ENCODE data around the gene PFDN6. TPM values are rescaled to one million over a fixed set of nuclear protein-coding genes. Genes with fewer than 3 reads are reported as not detected.
A peak's percentile ranks its signal among the peaks of the same experiment; 100 is the strongest.

PFDN6 gene
- polyA plus RNA-seq, 3 donors from 2014 or later, result 25.7 to 55.6 (median 49.2) TPM

GRCh38 chr6:33312361-33313104 lies 23.1 kb downstream of the PFDN6 start:
- peaks cover 65 to 66% of the 10 kb centered on the region in 2 donors for H3K4me1 Mint-ChIP-seq
- no peaks in the 10 kb centered on the region for H3K9me3 Mint-ChIP-seq
- peaks cover 8 to 13% (median 13%) of the 10 kb centered on the region in 3 donors for H3K27me3 Mint-ChIP-seq (ENCODE audit: low read depth in 3 of 3)
- DNase-seq, result peak; percentile 71 to 74 (median 72)
- peak overlapping the region; percentile 95 to 99 (median 99) for H3K27ac Mint-ChIP-seq
- H3K36me3 Mint-ChIP-seq, result peaks cover 0 to 16% (median 5%) of the 10 kb centered on the region in 3 donors
- peak overlapping the region; percentile 97 to 99 (median 98) for H3K4me3 Mint-ChIP-seq

- DNase-seq, result peak in 1 of 3 donors; percentile 21
- Mint-ChIP-seq H3K36me3 (peaks cover 0 to 17% (median 5%) of the 10 kb centered on the region in 3 donors), H3K27ac (peak overlapping the region; percentile 95 to 99 (median 99)), H3K4me3 (peak overlapping the region; percentile 97 to 99 (median 98)), H3K27me3 (ENCODE audit: low read depth in 3 of 3) (peaks cover 12 to 18% (median 16%) of the 10 kb centered on the region in 3 donors), H3K9me3 (no peaks in the 10 kb centered on the region), H3K4me1 (peaks cover 66 to 71% of the 10 kb centered on the region in 2 donors)
These were observed 23.8 kb downstream of the PFDN6 start for GRCh38 chr6:33313105-33313708.

GRCh38 chr6:33313709-33314514 lies 24.5 kb downstream of the PFDN6 start, which contains the start of gene TAPBP:
TSS of gene TAPBP (minus strand) at chr6:33314078. CDS start at chr6:33314041, 37 bp downstream.
- peaks cover 4 to 17% (median 4%) of the 10 kb centered on the region in 3 donors for H3K36me3 Mint-ChIP-seq
- peaks cover 69 to 71% of the 10 kb centered on the region in 2 donors for H3K4me1 Mint-ChIP-seq
- peak within 1 kb of the TSS; percentile 97 to 99 (median 98) for H3K4me3 Mint-ChIP-seq
- peaks cover 12 to 23% (median 17%) of the 10 kb centered on the region in 3 donors for H3K27me3 Mint-ChIP-seq (ENCODE audit: low read depth in 3 of 3)
- H3K27ac Mint-ChIP-seq, result peak within 1 kb of the TSS; percentile 95 to 99 (median 99)
- H3K9me3 Mint-ChIP-seq, result no peaks in the 10 kb centered on the region
- DNase-seq, result peak; percentile 89 to 93 (median 89)

- peak; percentile 62 to 70 (median 66) for DNase-seq
- Mint-ChIP-seq H3K4me3 (peak overlapping the region; percentile 97 to 99 (median 98)), H3K4me1 (peaks cover 75 to 77% of the 10 kb centered on the region in 2 donors), H3K36me3 (peaks cover 4 to 22% (median 8%) of the 10 kb centered on the region in 3 donors), H3K27ac (peak overlapping the region; percentile 95 to 99 (median 99)), H3K9me3 (no peaks in the 10 kb centered on the region), H3K27me3 (ENCODE audit: low read depth in 3 of 3) (peaks cover 12 to 25% (median 17%) of the 10 kb centered on the region in 3 donors)
These were observed 25.1 kb downstream of the PFDN6 start for GRCh38 chr6:33314515-33314942.

- H3K36me3 Mint-ChIP-seq, result peaks cover 4 to 28% (median 14%) of the 10 kb centered on the region in 3 donors
These were observed 25.8 kb downstream of the PFDN6 start for GRCh38 chr6:33314943-33315792.

GRCh38 chr6:33315793-33316602 lies 26.6 kb downstream of the PFDN6 start:
- no peaks in the 10 kb centered on the region for H3K9me3 Mint-ChIP-seq
- peak overlapping the region; percentile 72 to 99 (median 89) for H3K27ac Mint-ChIP-seq
- H3K4me1 Mint-ChIP-seq, result peaks cover 86 to 87% of the 10 kb centered on the region in 2 donors
- H3K27me3 Mint-ChIP-seq (ENCODE audit: low read depth in 3 of 3), result peaks cover 14 to 29% (median 17%) of the 10 kb centered on the region in 3 donors
- peaks cover 4 to 31% (median 18%) of the 10 kb centered on the region in 3 donors for H3K36me3 Mint-ChIP-seq
- H3K4me3 Mint-ChIP-seq, result peak overlapping the region; percentile 69 to 99 (median 80)
- no peak for DNase-seq

More at GRCh38 chr6:33314943-33315792, 25.8 kb downstream of the PFDN6 start:
- no peak for DNase-seq
- H3K27ac Mint-ChIP-seq, result peak overlapping the region; percentile 95 to 99 (median 99)
- peak overlapping the region; percentile 97 to 99 (median 98) for H3K4me3 Mint-ChIP-seq
- peaks cover 14 to 25% (median 17%) of the 10 kb centered on the region in 3 donors for H3K27me3 Mint-ChIP-seq (ENCODE audit: low read depth in 3 of 3)
- H3K4me1 Mint-ChIP-seq, result peaks cover 81 to 83% of the 10 kb centered on the region in 2 donors
- no peaks in the 10 kb centered on the region for H3K9me3 Mint-ChIP-seq

GRCh38 chr6:33316603-33317418 lies 27.4 kb downstream of the PFDN6 start:
- H3K36me3 Mint-ChIP-seq, result peaks cover 4 to 30% (median 18%) of the 10 kb centered on the region in 3 donors
- H3K27ac Mint-ChIP-seq, result peak overlapping the region; percentile 72 to 99 (median 86)
- peak overlapping the region; percentile 69 to 99 (median 80) for H3K4me3 Mint-ChIP-seq
- H3K4me1 Mint-ChIP-seq, result peaks cover 89 to 91% of the 10 kb centered on the region in 2 donors
- no peak for DNase-seq
- no peaks in the 10 kb centered on the region for H3K9me3 Mint-ChIP-seq
- peaks cover 14 to 29% (median 17%) of the 10 kb centered on the region in 3 donors for H3K27me3 Mint-ChIP-seq (ENCODE audit: low read depth in 3 of 3)

GRCh38 chr6:33317419-33317668 lies 27.9 kb downstream of the PFDN6 start:
- H3K36me3 Mint-ChIP-seq, result peaks cover 4 to 33% (median 18%) of the 10 kb centered on the region in 3 donors
- no peak for DNase-seq
- no peaks in the 10 kb centered on the region for H3K9me3 Mint-ChIP-seq
- peak overlapping the region; percentile 69 to 99 (median 80) for H3K4me3 Mint-ChIP-seq
- H3K27me3 Mint-ChIP-seq (ENCODE audit: low read depth in 3 of 3), result peaks cover 14 to 29% (median 17%) of the 10 kb centered on the region in 3 donors
- peaks cover 89 to 90% of the 10 kb centered on the region in 2 donors for H3K4me1 Mint-ChIP-seq
- peak overlapping the region; percentile 72 to 99 (median 86) for H3K27ac Mint-ChIP-seq

- peak within 1 kb of the TSS; percentile 97 to 100 (median 99) for H3K4me3 Mint-ChIP-seq
- H3K27ac Mint-ChIP-seq, result peak within 1 kb of the TSS; percentile 92 to 99 (median 98)
- H3K4me1 Mint-ChIP-seq, result peaks cover 87 to 88% of the 10 kb centered on the region in 2 donors
- H3K36me3 Mint-ChIP-seq, result peaks cover 4 to 33% (median 18%) of the 10 kb centered on the region in 3 donors
- peaks cover 15 to 29% (median 16%) of the 10 kb centered on the region in 3 donors for H3K27me3 Mint-ChIP-seq (ENCODE audit: low read depth in 3 of 3)
- peak; percentile 96 to 97 (median 96) for DNase-seq
- no peaks in the 10 kb centered on the region for H3K9me3 Mint-ChIP-seq
These were observed 28.4 kb downstream of the PFDN6 start, which contains the start of gene ZBTB22 for GRCh38 chr6:33317669-33318425. TSS of gene ZBTB22 (minus strand) at chr6:33317744. CDS start at chr6:33316916, 828 bp downstream.

- peaks cover 87 to 92% of the 10 kb centered on the region in 2 donors for H3K4me1 Mint-ChIP-seq
- H3K27me3 Mint-ChIP-seq (ENCODE audit: low read depth in 3 of 3), result peaks cover 13 to 31% (median 16%) of the 10 kb centered on the region in 3 donors
- peak overlapping the region; percentile 92 to 99 (median 98) for H3K27ac Mint-ChIP-seq
- H3K9me3 Mint-ChIP-seq, result no peaks in the 10 kb centered on the region
- H3K36me3 Mint-ChIP-seq, result peaks cover 4 to 33% (median 18%) of the 10 kb centered on the region in 3 donors
- DNase-seq, result no peak
- peak overlapping the region; percentile 97 to 100 (median 99) for H3K4me3 Mint-ChIP-seq
These were observed 29.1 kb downstream of the PFDN6 start for GRCh38 chr6:33318426-33319073.

Measured in immature natural killer cell (primary cell).